EH (cell line): Measurements from ENCODE around the gene CEP57L1.
"Not testable (repeated sequence)": the region's sequence is repeated elsewhere in the genome, so short reads cannot be mapped to it uniquely, and the experiment has no call there.

Source experiments
- DNase-seq: peaks from one replicate; pipeline ENCODE4 v3.0.0-alpha.2; 2015; ENCODE audit warnings: low read depth

The CEP57L1 gene

DNA sequence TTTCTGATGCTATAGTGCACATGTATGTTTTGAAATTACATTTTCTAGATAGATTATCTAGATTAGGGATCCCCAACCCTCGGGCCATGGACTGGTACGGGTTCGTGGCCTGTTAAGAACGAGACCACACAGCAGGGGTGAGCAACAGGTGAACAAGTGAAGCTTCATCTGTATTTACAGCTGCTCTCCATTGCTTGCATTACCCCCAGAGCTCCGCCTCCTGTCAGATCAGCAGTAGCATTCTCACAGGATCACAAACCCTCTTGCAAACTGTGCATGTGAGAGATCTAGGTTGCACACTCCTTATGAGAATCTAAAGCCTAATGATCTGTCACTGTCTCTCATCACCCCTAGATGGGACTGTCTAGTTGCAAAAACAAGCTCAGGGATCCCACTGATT lies 10.4 kb downstream of the CEP57L1 start:
- no peak for DNase-seq

DNA sequence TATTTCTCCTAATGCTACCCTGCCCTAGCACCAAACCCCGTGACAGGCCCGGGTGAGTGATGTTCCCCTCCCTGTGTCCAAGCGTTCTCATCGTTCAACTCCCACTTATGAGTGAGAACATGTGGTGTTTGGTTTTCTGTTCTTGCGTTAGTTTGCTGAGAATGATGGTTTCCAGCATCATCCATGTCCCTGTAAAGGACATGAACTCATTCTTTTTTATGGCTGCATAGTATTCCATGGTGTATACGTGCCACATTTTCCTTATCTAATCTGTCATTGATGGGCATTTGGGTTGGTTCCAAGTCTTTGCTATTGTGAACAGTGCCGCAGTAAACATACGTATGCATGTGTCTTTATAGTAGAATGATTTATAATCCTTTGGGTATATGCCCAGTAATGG lies 14.4 kb downstream of the CEP57L1 start:
- DNase-seq, result not testable (repeated sequence)

DNA sequence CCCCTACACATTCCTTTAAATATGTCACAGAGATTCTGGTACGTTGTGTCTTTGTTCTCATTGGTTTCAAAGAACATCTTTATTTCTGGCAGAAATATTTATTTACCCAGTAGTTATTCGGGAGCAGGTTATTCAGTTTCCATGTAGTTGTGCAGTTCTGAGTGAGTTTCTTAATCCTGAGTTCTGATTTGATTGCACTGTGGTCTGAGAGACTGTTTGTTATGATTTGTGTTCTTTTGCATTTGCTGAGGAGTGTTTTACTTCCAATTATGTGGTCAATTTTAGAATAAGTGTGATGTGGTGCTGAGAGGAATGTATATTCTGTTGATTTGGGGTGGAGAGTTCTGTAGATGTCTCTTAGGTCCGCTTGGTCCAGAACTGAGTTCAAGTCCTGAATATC lies 17.4 kb downstream of the CEP57L1 start:
- not testable (repeated sequence) for DNase-seq

DNA sequence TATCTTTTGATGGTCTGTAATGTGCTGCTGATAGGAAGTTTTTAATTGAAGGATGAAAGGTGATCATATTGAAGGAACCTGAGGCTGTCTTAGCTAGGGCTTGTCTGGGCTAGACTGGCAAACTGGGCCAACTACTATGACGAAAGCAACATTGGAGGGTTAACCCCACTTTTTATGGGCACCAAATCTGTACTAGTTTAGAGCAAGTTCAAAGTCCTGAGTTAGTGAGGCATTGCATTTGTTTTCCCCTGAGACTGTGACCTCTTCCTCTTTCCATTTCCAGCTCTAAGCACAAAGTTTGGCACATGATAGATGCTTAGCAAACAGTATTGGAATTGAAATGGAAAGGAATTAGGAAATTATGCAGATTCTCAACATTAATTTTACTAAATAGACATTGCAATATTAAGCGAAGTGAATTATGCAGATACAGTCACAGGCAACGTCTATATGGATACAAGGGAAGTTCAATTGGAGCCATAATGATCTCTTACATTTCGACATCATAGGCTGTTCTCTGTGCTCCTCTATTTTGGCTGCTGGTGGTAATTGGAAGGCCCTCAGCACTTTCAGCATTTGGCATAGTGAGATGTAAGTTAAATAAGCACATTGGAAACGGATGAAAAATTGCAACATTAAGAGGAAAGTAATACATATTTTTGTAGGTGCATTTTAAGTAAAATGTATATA lies 22.2 kb downstream of the CEP57L1 start:
- DNase-seq, result no peak

DNA sequence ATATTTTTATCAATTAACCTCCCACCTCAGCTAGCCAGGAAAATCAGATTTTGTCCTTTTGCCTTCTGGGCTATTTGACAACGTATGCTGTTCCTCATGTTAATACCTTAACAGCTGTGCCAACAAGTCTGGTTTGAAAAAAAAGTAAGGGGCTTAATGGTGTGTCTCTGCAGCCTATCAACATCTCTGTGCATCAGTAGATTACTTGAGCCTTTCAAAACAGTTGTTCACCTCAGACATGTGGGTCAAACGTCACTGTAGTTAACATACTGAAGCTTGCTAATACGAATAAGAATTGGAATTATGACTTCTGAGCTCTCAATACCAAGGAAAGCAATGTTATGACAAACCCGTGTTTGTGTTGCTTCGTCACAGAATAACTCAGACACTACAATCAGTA lies 23.0 kb downstream of the CEP57L1 start:
- no peak for DNase-seq

DNA sequence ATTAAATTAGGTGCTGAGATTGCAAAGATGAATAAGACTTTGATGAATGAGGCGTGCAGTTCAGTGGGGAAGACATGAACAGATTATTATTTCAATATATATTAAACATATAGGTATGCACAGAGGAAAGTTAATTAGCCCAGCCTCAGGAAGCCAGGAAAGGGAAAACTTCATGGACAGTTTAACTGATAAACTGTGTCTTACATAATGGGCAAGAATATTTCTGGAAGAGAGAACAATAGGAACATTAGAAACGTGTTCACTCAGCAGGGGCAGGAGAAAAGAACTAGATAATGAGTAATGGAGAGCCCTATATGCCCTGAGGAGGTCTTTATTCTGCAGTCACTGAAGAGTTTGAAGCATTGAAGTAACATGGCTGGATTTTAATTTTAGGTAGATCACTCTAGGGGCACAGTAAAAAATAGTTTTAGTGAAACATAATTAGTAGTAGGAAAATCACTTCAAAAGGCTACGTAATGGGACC lies 23.6 kb downstream of the CEP57L1 start:
- no peak for DNase-seq

DNA sequence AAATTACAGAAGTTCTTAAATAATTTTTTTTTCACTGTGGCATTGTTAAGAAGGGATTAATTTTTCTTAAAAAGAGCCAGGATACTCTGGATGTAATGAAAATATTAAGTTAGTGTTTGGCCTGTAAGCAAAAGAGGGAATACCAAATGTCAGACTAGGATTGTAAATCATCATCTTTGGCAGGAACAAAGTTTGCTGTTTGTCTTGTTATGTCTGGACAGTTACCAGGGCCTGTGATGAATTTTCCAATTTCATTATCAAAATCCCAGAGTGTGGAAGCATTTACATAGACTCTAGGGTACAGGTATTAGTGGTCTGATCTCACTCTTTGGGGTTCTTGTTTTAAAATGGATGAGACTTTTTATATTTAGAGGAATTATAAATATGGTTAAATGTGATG lies 26.1 kb downstream of the CEP57L1 start:
- DNase-seq, result peak; percentile 35

DNA sequence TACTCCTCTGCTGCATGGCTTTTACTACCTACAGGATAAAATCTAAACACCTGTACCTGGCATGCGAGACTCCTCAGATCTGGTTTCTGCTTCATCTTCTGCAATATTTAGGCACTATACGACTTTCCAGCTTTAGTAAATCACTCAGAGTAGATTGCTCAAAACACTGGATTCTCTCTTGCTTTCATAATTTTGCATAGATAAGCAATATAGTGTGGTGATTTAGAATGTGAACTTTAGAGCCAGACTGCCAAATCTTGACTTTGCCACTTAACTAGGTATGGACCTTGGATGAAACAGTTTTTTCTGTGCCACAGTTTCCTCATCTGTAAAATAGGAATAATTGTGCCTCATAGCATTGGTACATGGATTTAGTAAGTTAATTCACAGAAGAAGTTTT lies 28.9 kb downstream of the CEP57L1 start:
- no peak for DNase-seq

DNA sequence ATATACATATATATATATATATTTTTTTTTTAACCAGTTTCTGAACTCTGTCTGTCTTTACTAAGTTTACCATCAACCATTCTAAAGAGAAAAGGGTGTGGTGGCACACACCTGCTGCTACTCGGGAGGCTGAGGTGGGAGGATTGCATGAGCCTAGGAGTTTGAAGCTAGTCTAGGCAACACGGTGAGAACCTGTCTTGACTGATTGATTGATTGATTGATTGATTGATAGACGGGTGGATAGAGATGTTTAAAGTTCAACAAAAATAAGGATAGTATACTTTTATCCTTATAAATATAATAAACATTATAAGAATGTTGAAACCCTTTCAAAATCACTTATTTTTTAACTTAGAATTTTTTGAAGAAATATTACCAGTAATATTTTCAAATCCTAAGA lies 30.2 kb downstream of the CEP57L1 start:
- no peak for DNase-seq

DNA sequence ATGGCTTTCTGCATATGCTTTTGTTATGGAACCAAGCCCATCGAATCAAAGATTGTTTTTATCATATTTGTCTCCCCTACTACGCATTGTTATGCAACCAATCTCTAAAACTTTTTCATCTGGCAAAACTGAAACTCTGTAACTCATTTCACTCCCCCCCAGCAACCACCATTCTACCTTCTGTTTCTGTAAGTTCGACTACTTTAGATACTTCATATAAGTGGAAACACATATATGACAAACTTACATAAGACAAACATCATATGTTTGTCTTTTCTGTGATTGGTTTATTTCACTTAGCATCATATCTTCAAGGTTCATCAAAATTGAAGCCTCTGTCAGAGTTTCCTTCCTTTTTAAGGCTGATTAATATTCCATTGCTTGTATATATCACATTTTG lies 34.8 kb downstream of the CEP57L1 start:
- DNase-seq, result no peak

DNA sequence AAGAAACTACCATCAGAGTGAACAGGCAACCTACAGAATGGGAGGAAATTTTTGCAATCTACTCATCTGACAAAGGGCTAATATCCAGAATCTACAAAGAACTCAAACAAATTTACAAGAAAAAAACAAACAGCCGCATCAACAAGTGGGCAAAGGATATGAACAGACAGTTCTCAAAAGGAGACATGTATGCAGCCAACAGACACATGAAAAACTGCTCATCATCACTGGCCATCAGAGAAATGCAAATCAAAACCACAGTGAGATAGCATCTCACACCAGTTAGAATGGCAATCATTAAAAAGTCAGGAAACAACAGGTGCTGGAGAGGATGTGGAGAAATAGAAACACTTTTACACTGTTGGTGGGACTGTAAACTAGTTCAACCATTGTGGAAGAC lies 40.3 kb downstream of the CEP57L1 start:
- DNase-seq, result not testable (repeated sequence)

DNA sequence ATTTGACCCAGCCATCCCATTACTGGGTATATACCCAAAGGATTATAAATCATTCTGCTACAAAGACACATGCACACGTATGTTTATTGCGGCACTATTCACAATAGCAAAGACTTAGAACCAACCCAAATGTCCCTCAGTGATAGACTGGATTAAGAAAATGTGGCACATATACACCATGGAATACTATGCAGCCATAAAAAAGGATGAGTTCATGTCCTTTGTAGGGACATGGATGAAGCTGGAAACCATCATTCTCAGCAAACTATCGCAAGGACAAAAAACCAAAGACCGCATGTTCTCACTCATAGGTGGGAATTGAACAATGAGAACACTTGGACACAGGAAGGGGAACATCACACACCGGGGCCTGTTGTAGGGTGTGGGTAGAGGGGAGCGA lies 40.7 kb downstream of the CEP57L1 start:
- DNase-seq, result not testable (repeated sequence)

DNA sequence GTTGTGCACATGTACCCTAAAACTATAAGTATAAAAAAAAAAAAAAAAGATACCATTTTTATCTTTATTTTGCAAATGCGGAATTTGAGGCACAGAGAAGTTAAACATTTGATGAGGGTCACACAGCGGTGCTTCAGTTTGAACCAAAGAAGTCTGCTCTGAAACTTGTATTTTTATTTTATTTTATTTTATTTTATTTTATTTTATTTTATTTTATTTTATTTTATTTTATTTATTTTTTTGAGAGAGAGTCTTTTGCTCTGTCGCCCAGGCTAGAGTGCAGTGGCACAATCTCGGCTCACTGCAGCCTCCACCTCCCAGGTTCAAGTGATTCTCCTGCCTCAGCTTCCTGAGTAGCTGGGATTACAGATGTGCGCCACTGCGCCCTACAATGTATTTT lies 41.2 kb downstream of the CEP57L1 start:
- not testable (repeated sequence) for DNase-seq

DNA sequence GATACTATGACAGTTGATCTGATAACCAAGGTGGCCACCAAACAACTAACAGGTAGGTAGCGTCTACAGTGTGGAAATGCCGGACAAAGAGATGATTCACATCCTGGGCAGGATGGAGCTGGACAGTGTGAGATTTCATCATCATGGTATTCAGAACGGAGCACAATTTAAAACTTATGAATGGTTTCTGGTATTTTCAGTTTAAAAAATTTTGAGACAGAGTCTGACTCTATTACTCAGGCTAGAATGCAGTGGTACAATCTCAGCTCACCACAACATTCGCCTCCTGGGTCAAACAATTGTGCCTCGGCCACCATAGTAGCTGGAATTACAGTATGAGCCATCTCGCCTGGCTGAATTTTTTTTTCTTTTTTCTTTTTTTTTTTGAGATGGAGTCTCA lies 43.8 kb downstream of the CEP57L1 start:
- peak; percentile 36 for DNase-seq

DNA sequence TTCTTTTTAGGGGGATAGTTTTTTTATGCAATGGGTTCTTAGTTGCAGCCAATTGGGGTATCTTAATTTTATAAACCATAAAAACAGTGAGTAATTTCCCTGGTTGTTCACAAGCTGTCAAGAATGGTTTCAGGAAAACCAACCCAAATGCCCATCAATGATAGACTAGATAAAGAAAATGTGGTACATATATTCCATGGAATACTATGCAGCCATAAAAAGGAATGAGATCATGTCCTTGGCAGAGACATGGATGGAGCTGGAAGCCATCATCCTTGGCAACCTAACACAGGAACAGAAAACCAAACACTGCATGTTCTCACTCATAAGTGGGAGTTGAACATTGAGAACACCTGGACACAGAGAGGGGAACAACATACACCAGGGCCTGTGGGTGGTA lies 46.8 kb downstream of the CEP57L1 start:
- not testable (repeated sequence) for DNase-seq

DNA sequence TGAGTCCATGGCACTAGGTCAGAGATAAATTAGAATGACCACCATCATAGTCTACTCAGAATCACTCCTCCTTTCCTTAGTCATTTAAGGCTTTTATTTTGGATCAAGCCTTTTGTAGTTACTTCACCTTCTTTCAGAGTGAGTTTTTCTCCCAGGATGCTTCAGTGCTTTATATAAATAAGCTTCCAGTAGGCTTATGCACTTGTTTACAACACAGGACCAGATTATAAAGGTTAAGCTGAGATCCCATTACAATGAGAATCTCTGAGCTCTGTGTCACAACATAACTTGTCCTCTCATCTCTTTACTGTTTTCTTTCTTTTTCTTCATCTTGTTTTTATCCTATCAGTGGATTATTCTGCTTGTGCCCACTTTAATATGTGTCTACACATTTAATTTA lies 47.9 kb downstream of the CEP57L1 start:
- DNase-seq, result no peak

DNA sequence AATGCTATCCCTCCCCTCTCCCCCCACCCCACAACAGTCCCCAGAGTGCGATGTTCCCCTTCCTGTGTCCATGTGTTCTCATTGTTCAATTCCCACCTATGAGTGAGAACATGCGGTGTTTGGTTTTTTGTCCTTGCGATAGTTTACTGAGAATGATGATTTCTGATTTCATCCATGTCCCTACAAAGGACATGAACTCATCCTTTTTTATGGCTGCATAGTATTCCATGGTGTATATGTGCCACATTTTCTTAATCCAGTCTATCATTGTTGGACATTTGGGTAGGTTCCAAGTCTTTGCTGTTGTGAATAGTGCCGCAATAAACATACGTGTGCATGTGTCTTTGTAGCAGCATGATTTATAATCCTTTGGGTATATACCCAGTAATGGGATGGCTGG lies 52.9 kb downstream of the CEP57L1 start:
- not testable (repeated sequence) for DNase-seq

DNA sequence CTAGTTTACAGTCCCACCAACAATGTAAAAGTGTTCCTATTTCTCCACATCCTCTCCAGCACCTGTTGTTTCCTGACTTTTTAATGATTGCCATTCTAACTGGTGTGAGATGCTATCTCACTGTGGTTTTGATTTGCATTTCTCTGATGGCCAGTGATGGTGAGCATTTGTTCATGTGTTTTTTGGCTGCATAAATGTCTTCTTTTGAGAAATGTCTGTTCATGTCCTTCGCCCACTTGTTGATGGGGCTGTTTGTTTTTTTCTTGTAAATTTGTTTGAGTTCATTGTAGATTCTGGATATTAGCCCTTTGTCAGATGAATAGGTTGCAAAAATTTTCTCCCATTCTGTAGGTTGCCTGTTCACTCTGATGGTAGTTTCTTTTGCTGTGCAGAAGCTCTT lies 53.4 kb downstream of the CEP57L1 start:
- DNase-seq, result not testable (repeated sequence)

DNA sequence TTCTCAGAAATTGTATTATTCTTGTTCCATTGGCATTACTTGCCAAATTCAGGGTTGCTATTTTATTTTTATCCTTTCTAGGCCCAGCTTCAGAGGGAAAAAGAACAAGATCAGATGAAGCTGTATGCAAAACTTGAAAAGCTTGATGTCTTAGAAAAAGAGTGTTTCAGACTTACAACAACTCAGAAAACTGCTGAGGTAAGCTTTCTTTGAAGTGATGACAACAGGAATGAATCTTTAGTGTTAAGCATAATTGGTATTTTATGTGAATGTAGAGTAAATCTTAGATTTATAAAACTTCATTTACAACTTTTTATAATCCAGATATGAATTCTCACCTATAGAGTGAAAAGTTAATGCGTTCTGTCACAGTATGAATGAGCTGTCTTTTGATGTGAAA lies 58.4 kb downstream of the CEP57L1 start:
- DNase-seq, result no peak

DNA sequence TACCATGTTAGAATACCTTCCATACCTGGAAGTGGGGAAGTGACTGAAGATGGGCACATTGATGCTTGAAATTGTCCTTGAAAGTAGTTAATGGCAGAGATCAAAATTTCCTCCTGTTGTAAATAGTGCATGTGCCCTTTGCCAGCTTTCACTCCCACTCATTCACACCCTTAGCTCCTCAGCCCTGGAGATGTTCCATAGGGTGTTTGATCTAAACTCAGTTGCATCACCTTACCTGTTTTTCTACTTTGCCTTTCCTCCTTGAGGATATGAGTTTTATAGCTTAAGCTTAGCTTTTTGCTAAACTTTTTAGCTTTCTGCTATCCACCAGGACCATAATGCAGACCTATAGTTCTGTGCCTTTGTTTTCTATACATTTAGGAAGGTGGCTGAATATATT lies 69.0 kb downstream of the CEP57L1 start:
- no peak for DNase-seq

DNA sequence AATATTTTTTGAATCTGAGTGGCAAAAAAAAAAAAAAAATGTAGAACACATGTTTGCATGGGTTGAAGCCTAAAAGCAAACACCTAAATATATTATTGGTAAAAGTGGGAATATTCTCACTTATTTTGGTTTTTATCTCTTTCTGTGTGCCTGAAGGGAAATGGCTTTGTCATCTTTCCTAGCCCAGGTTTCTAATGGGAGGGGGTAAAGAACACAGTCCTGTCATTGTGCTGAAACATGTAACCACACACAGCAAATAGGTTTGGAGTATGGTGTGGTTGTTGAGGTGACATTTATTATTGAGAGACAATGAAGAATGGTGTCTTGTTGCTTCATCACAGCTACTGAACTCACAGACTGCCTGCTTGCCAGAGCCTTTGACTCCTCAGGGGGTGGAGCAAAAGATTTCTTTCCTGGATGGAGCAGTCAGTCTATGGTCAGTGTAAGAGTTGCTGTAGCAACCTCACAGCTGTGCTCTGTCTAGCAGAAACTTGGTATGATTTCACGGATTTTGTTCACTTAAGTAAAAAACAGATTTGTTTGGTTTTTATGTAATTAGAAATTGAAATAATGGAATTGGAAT lies 70.2 kb downstream of the CEP57L1 start:
- DNase-seq, result peak; percentile 58

DNA sequence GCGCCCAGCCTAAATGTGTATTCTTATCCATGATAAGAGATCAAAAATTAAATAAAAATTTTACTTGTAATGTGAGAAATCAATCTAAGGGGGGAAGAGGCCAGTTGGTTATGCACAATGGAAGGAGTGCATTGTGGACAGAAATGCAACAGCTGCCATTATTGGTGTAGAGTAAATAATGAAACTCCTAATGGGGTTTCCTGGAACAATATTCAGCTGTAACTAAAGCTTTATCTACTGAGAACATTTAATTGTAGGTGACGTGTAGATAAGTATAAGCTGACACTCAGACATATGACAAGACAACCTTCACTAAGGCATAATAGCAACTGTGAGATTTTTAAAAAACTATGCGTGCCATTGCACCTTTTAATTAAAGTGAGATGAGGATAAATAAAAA lies 71.4 kb downstream of the CEP57L1 start:
- no peak for DNase-seq

DNA sequence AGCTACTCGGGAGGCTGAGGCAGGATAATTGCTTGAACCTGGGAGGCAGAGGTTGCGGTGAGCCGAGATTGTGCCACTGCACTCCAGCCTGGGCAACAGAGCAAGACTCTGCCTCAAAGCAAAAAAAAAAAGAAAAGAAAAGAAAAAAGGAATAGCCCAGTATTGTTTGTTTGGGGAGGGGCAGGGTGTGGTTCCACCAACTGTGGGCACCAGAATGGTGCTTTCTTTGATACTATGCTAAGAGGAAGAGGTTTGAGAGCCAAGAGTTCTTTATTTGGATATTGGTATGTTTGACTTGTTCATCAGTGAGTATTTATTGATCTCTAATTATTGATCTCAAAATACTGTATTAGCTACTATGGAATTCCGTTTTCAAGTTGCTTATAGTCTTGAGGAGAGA lies 72.3 kb downstream of the CEP57L1 start:
- DNase-seq, result no peak

DNA sequence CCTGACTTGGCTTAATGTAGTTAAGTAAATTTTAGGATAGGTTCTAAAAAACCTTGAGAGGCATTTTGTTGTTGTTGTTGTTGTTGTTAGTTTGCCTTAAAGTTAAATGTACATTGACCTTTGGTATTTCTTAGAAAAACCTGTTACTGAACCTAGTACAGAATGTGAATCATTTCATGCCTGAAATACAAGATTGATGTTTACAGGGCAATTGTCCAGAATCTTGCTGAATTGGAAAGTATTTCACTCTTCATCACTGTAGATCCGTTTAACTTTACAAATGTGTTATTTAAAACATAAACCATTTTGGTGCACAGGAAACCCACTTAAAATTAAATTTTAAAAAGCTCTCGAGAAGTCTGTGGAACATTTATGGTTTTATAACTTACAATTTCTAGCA lies 75.0 kb downstream of the CEP57L1 start:
- DNase-seq, result no peak
